ENCODE measurements around the gene FLII. TPM values are rescaled to one million over a fixed set of nuclear protein-coding genes. Genes with fewer than 3 reads are reported as not detected.

FLII gene
- total and polyA plus RNA-seq, 2 of the 13 experiments (the other 11 are each of a cell fraction or from before 2014, with no cell fraction given), result 130 to 303 TPM

GRCh38 chr17:18257982-18258355 lies 569 bp downstream of the FLII start (continued):
- TF ChIP-seq HMGXB3 (CRISPR knock-in tag; IDR thresholded peaks at IDR 0.05; ENCODE audit: borderline replicate concordance) (0 out of 2 replicates have a peak, but pooled peaks have one; percentile 7), ZNF354B (CRISPR knock-in tag; IDR thresholded peaks at IDR 0.05) (peak; percentile 58; the same call in 1 of the 2 replicates), TCF12 (IDR thresholded peaks at IDR 0.05) (no peak), TCF12 (CRISPR knock-in tag; IDR thresholded peaks at IDR 0.05) (0 out of 2 replicates have a peak, but pooled peaks have one; percentile 9), ZSCAN21 (CRISPR knock-in tag; IDR thresholded peaks at IDR 0.05; ENCODE audit: borderline replicate concordance) (0 out of 2 replicates have a peak, but pooled peaks have one; percentile 47), ISL2 (CRISPR knock-in tag; IDR thresholded peaks at IDR 0.05) (peak; percentile 41; the same call in 1 of the 2 replicates), HOXA5 (CRISPR knock-in tag; IDR thresholded peaks at IDR 0.05) (peak; percentile 26; the same call in 1 of the 2 replicates), MAF1 (CRISPR knock-in tag; IDR thresholded peaks at IDR 0.05; ENCODE audit: borderline replicate concordance) (0 out of 2 replicates have a peak, but pooled peaks have one; percentile 66), TAF15 (IDR thresholded peaks at IDR 0.05; ENCODE audit: low read depth, low read length, poor library complexity, severe bottlenecking) (no peak), BCL6 (CRISPR knock-in tag; IDR thresholded peaks at IDR 0.05) (0 out of 2 replicates have a peak, but pooled peaks have one; percentile 16), SRY (CRISPR knock-in tag; IDR thresholded peaks at IDR 0.05) (no peak; the same call in 1 of the 2 replicates), HNRNPL (IDR thresholded peaks at IDR 0.05; ENCODE audit: low read depth, low read length) (0 out of 2 replicates have a peak, but pooled peaks have one; percentile 71), KLF9 (CRISPR knock-in tag; IDR thresholded peaks at IDR 0.05; ENCODE audit: low read depth) (0 out of 2 replicates have a peak, but pooled peaks have one; percentile 27), ZFP36L2 (CRISPR knock-in tag; IDR thresholded peaks at IDR 0.05) (no peak), ZNF232 (CRISPR knock-in tag; IDR thresholded peaks at IDR 0.05; ENCODE audit: borderline replicate concordance) (no peak), ZNF263 (CRISPR knock-in tag; IDR thresholded peaks at IDR 0.05) (peak; percentile 54; the same call in 1 of the 2 replicates), HDAC1 (CRISPR knock-in tag; IDR thresholded peaks at IDR 0.05) (peak; percentile 27; the same call in 1 of the 2 replicates), PCBP1 (IDR thresholded peaks at IDR 0.05; ENCODE audit: borderline replicate concordance, low read depth, low read length) (no peak), ZBTB10 (CRISPR knock-in tag; IDR thresholded peaks at IDR 0.05; ENCODE audit: borderline replicate concordance) (peak; percentile 62; the same call in 1 of the 2 replicates)
- TF ChIP-seq, protein P1, sequence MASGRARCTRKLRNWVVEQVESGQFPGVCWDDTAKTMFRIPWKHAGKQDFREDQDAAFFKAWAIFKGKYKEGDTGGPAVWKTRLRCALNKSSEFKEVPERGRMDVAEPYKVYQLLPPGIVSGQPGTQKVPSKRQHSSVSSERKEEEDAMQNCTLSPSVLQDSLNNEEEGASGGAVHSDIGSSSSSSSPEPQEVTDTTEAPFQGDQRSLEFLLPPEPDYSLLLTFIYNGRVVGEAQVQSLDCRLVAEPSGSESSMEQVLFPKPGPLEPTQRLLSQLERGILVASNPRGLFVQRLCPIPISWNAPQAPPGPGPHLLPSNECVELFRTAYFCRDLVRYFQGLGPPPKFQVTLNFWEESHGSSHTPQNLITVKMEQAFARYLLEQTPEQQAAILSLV (CRISPR knock-in tag; IDR thresholded peaks at IDR 0.05; ENCODE audit: borderline replicate concordance), result no peak
- TF ChIP-seq, protein P2, sequence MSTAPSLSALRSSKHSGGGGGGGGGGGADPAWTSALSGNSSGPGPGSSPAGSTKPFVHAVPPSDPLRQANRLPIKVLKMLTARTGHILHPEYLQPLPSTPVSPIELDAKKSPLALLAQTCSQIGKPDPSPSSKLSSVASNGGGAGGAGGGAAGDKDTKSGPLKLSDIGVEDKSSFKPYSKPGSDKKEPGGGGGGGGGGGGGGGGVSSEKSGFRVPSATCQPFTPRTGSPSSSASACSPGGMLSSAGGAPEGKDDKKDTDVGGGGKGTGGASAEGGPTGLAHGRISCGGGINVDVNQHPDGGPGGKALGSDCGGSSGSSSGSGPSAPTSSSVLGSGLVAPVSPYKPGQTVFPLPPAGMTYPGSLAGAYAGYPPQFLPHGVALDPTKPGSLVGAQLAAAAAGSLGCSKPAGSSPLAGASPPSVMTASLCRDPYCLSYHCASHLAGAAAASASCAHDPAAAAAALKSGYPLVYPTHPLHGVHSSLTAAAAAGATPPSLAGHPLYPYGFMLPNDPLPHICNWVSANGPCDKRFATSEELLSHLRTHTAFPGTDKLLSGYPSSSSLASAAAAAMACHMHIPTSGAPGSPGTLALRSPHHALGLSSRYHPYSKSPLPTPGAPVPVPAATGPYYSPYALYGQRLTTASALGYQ (CRISPR knock-in tag; IDR thresholded peaks at IDR 0.05), result peak; percentile 40; the same call in 1 of the 2 replicates

Measured in HepG2 (cell line).